ENCODE results near the gene CAMKV. TPM values are rescaled to one million over a fixed set of nuclear protein-coding genes. Genes with fewer than 3 reads are reported as not detected.

The CAMKV gene
- total and polyA plus RNA-seq, 2 of the 8 experiments (the other 6 are each of a cell fraction or from before 2014, with no cell fraction given), result 56.3 to 66.4 TPM

GRCh38 chr3:49841806-49842205 lies 27.9 kb downstream of the CAMKV start (continued):
- no peak for TF ChIP-seq SRF (IDR thresholded peaks at IDR 0.05; ENCODE audit: low read depth, low read length)
- no peak for TF ChIP-seq BACH1 (IDR thresholded peaks at IDR 0.05; ENCODE audit: low read length)
